H1 (cell line): ENCODE data around the gene TPPP2. TPM values are rescaled to one million over a fixed set of nuclear protein-coding genes. Genes with fewer than 3 reads are reported as not detected.

Experiments
- CTCF ChIA-PET: fragments of 300-600 bp; sonication (Branson Sonifier 250); formaldehyde crosslinking; loops from one replicate; lab custom pipeline; 2021; ENCODE audit not compliant: partially characterized antibody; lab: Charles Lee
- POLR2A ChIA-PET: fragments of 300-600 bp; sonication (Branson Sonifier 250); formaldehyde crosslinking; loops from one replicate; lab custom pipeline; 2021; ENCODE audit warnings: inconsistent platforms; ENCODE audit not compliant: partially characterized antibody; lab: Charles Lee
- DNase-seq, 2 experiments: peaks; one replicate each; pipeline versions ENCODE4 v3.0.0 to v3.0.0-alpha.2; 2010 to 2022; ENCODE audit warnings: low spot score in 2 of 2, low read depth in 1 of 2, mixed read lengths in 1 of 2
- FAIRE-seq: peaks from 2 replicates; lab custom pipeline; 2011; peaks lifted over from hg19 to GRCh38; lab: Jason Lieb, UNC
- H2AFZ ChIP-seq: 2 replicates; pipeline ENCODE4 v1.8.1; 2012; ENCODE audit warnings: low read length, inconsistent platforms
- H2AK5ac ChIP-seq: 2 replicates; pipeline ENCODE4 v1.6.1; 2013; ENCODE audit warnings: low read depth, low read length
- H2BK120ac ChIP-seq: replicated peaks from 2 replicates; pipeline ENCODE3; 2013; ENCODE audit warnings: low read depth, low read length, inconsistent platforms
- H2BK12ac ChIP-seq: 2 replicates; pipeline ENCODE4 v1.6.1; 2013; ENCODE audit warnings: low read depth, low read length
- H2BK15ac ChIP-seq: 2 replicates; pipeline ENCODE4 v1.6.1; 2013; ENCODE audit warnings: low read length
- H2BK20ac ChIP-seq: 2 replicates; pipeline ENCODE4 v1.6.1; 2013; ENCODE audit warnings: low read length
- H2BK5ac ChIP-seq: 2 replicates; pipeline ENCODE4 v1.6.1; 2013; ENCODE audit warnings: low read depth, low read length
- H3K14ac ChIP-seq: 2 replicates; pipeline ENCODE4 v1.6.1; 2013; ENCODE audit warnings: inconsistent platforms; ENCODE audit not compliant: insufficient read length
- H3K18ac ChIP-seq: 2 replicates; pipeline ENCODE4 v1.6.1; 2013; ENCODE audit warnings: low read length; ENCODE audit errors: extremely low read depth
- H3K23ac ChIP-seq: 2 replicates; pipeline ENCODE4 v1.6.1; 2013; ENCODE audit warnings: inconsistent platforms; ENCODE audit not compliant: insufficient read length
- H3K23me2 ChIP-seq: 2 replicates; pipeline ENCODE4 v1.6.1; 2013; ENCODE audit warnings: low read depth, low read length
- H3K27ac ChIP-seq: 2 replicates; pipeline ENCODE4 v1.6.1; 2011; ENCODE audit warnings: low read depth, low read length, inconsistent platforms
- H3K27me3 ChIP-seq, 4 experiments: replicated peaks in 1 of 4; 1 replicate in 1 of 4; 2 replicates in 3 of 4; pipeline versions ENCODE4 v1.6.1 to v1.8.1; 2011 to 2013; ENCODE audit warnings: low read length in 3 of 4, mild to moderate bottlenecking in 3 of 4, inconsistent platforms in 2 of 4, mixed read lengths in 2 of 4, moderate library complexity in 1 of 4; ENCODE audit not compliant: control insufficient read depth in 3 of 4, insufficient read depth in 3 of 4; ENCODE audit errors: extremely low read depth in 1 of 4
- H3K36me3 ChIP-seq, 4 experiments: 2 replicates each; pipeline versions ENCODE4 v1.6.1 to v1.8.1; 2011 to 2013; ENCODE audit warnings: mild to moderate bottlenecking in 4 of 4, low read length in 3 of 4, moderate library complexity in 2 of 4, control low read depth in 1 of 4, inconsistent platforms in 1 of 4; ENCODE audit not compliant: insufficient read depth in 4 of 4, control insufficient read depth in 2 of 4
- H3K4ac ChIP-seq: replicated peaks from 2 replicates; pipeline ENCODE3; 2013; ENCODE audit warnings: low read length, low read depth, mixed read lengths, inconsistent platforms; ENCODE audit not compliant: insufficient read length
- H3K4me1 ChIP-seq, 4 experiments: replicated peaks in 1 of 4; 1 replicate in 1 of 4; 2 replicates in 3 of 4; pipeline versions ENCODE4 v1.6.1 to v1.8.1; 2011 to 2013; ENCODE audit warnings: low read length in 3 of 4, inconsistent platforms in 2 of 4, mixed read lengths in 1 of 4; ENCODE audit not compliant: insufficient read depth in 4 of 4, control insufficient read depth in 3 of 4
- H3K4me2 ChIP-seq, 2 experiments: 2 replicates each; pipeline versions ENCODE4 v1.6.1 to v1.8.1; 2011 to 2013; ENCODE audit warnings: low read depth in 2 of 2, low read length in 2 of 2, control low read depth in 1 of 2, inconsistent platforms in 1 of 2, mild to moderate bottlenecking in 1 of 2; ENCODE audit not compliant: insufficient read depth in 1 of 2
- H3K4me3 ChIP-seq, 4 experiments: fragments of 200-600, 300-600 bp in 1 of 4; sonication (generic), shearing (Covaris generic), sonication (Bioruptor Twin) in 1 of 4; 2 replicates each; pipeline versions ENCODE4 v1.5.1 to v1.8.1; 2011 to 2016; ENCODE audit warnings: low read length in 4 of 4, low read depth in 3 of 4, control low read depth in 2 of 4, inconsistent platforms in 2 of 4, mild to moderate bottlenecking in 2 of 4, mixed read lengths in 1 of 4, moderate library complexity in 1 of 4; ENCODE audit not compliant: insufficient read depth in 2 of 4; ENCODE audit errors: extremely low read depth in 1 of 4
- H3K56ac ChIP-seq: replicated peaks from 2 replicates; pipeline ENCODE3; 2013; ENCODE audit warnings: low read depth, mild to moderate bottlenecking, mixed read lengths, low read length, inconsistent platforms; ENCODE audit not compliant: insufficient read length
- H3K79me1 ChIP-seq: 2 replicates; pipeline ENCODE4 v1.6.1; 2013; ENCODE audit warnings: low read depth, low read length, control low read depth
- H3K79me2 ChIP-seq, 2 experiments: 2 replicates each; pipeline versions ENCODE4 v1.6.1 to v1.8.1; 2012 to 2013; ENCODE audit warnings: low read length in 2 of 2, mild to moderate bottlenecking in 2 of 2, inconsistent platforms in 1 of 2; ENCODE audit not compliant: insufficient read depth in 2 of 2, control insufficient read depth in 1 of 2
- H3K9ac ChIP-seq, 4 experiments: replicated peaks in 1 of 4; 1 replicate in 1 of 4; 2 replicates in 3 of 4; pipeline versions ENCODE4 v1.6.1 to v1.8.1; 2011 to 2013; ENCODE audit warnings: low read depth in 3 of 4, low read length in 3 of 4, control low read depth in 2 of 4, mild to moderate bottlenecking in 2 of 4, moderate library complexity in 2 of 4, inconsistent platforms in 1 of 4; ENCODE audit errors: extremely low read depth in 1 of 4
- H3K9me3 ChIP-seq, 2 experiments: 2 replicates each; pipeline versions ENCODE4 v1.6.1 to v1.8.1; 2012 to 2013; ENCODE audit warnings: mild to moderate bottlenecking in 2 of 2, moderate library complexity in 2 of 2, control low read depth in 1 of 2, inconsistent platforms in 1 of 2, low read depth in 1 of 2, low read length in 1 of 2, mixed read lengths in 1 of 2; ENCODE audit not compliant: insufficient read depth in 2 of 2
- H4K20me1 ChIP-seq, 2 experiments: replicated peaks in 1 of 2; 2 replicates each; pipeline versions ENCODE3 to v1.8.1; 2011 to 2013; ENCODE audit warnings: inconsistent platforms in 2 of 2, low read length in 2 of 2, mild to moderate bottlenecking in 1 of 2; ENCODE audit not compliant: insufficient read depth in 2 of 2, control insufficient read depth in 1 of 2
- H4K5ac ChIP-seq: 2 replicates; pipeline ENCODE4 v1.6.1; 2013; ENCODE audit warnings: low read length, low read depth, mixed read lengths, inconsistent platforms; ENCODE audit not compliant: insufficient read length
- H4K8ac ChIP-seq: 2 replicates; pipeline ENCODE4 v1.8.0; 2013; ENCODE audit warnings: mild to moderate bottlenecking, moderate library complexity, low read length, inconsistent platforms; ENCODE audit not compliant: insufficient read depth; ENCODE audit errors: extremely low read depth
- H4K91ac ChIP-seq: replicated peaks from 2 replicates; pipeline ENCODE3; 2013; ENCODE audit warnings: low read length, mixed read lengths, inconsistent platforms; ENCODE audit not compliant: insufficient read length
- CEBPB ChIP-seq: IDR thresholded peaks from 2 replicates; pipeline ENCODE4 v1.6.1; 2012; ENCODE audit warnings: low read depth, low read length
- EGR1 ChIP-seq: IDR thresholded peaks from 2 replicates; pipeline ENCODE4 v1.6.1; 2011; ENCODE audit warnings: low read depth, low read length, borderline replicate concordance
- EP300 ChIP-seq, 2 experiments: IDR thresholded peaks; 1 replicate in 1 of 2; 2 replicates in 1 of 2; pipeline ENCODE4 v1.6.1; 2011 to 2012; ENCODE audit warnings: low read depth in 2 of 2, low read length in 2 of 2, mild to moderate bottlenecking in 2 of 2, borderline replicate concordance in 1 of 2, inconsistent platforms in 1 of 2, moderate library complexity in 1 of 2
- FOSL1 ChIP-seq: IDR thresholded peaks from 2 replicates; pipeline ENCODE4 v1.6.1; 2011; ENCODE audit warnings: mild to moderate bottlenecking, low read depth, low read length, moderate library complexity; ENCODE audit not compliant: insufficient read depth
- POLR2A ChIP-seq, 2 experiments: IDR thresholded peaks; 1 replicate in 1 of 2; 2 replicates in 1 of 2; pipeline ENCODE4 v1.6.1; 2011; ENCODE audit warnings: low read depth in 2 of 2, low read length in 2 of 2, mild to moderate bottlenecking in 2 of 2; ENCODE audit errors: control extremely low read depth in 1 of 2
- RAD21 ChIP-seq, 2 experiments: IDR thresholded peaks in 1 of 2; conservative IDR thresholded peaks in 1 of 2; 2 replicates each; pipeline ENCODE4 v1.6.1; 2011; ENCODE audit warnings: low read depth in 2 of 2, low read length in 2 of 2, improper control_type of control experiment in 1 of 2, inconsistent platforms in 1 of 2, mild to moderate bottlenecking in 1 of 2, moderate library complexity in 1 of 2
- RXRA ChIP-seq: IDR thresholded peaks from 2 replicates; pipeline ENCODE4 v1.6.1; 2011; ENCODE audit warnings: low read depth, mild to moderate bottlenecking, low read length, moderate library complexity; ENCODE audit not compliant: insufficient read depth
- TAF7 ChIP-seq: optimal IDR thresholded peaks from 2 replicates; pipeline ENCODE3; 2011; ENCODE audit warnings: low read depth, mild to moderate bottlenecking, inconsistent platforms, low read length, moderate library complexity, borderline replicate concordance
- TBP ChIP-seq: IDR thresholded peaks from 2 replicates; pipeline ENCODE4 v1.6.1; 2011; ENCODE audit warnings: low read depth, low read length, improper control_type of control experiment
- WGBS, 2 experiments: shearing (Covaris generic) in 1 of 2; methylation state at CpG; one replicate each; pipeline versions ENCODE4 v1.1.6 to v1.1.7; 2013 to 2015; ENCODE audit warnings: low lambda C conversion rate in 2 of 2, mixed read lengths in 2 of 2, inconsistent platforms in 1 of 2, low coverage in 1 of 2, missing lambda C conversion rate in 1 of 2; ENCODE audit not compliant: insufficient replicate concordance in 2 of 2, insufficient coverage in 1 of 2, insufficient read length in 1 of 2; ENCODE audit errors: extremely low coverage in 1 of 2, missing lambda C conversion rate in 1 of 2; 5-methylcytosine and 5-hydroxymethylcytosine counted together
- polyA plus RNA-seq, 7 experiments: library from polyadenylated mRNA; depleted of rRNA in 3 of 7; stranded (reverse) in 5 of 7; unstranded in 2 of 7; fragments of >200 nt in 5 of 7; fragments of 200-250 nt in 2 of 7; gene quantifications; 1 replicate in 5 of 7; 2 replicates in 1 of 7; 4 replicates in 1 of 7; pipeline versions ENCODE4 v1.2.1 to v1.2.3, GENCODE V29; 2011 to 2013; ENCODE audit warnings: missing spikeins in 2 of 7, mixed read lengths in 2 of 7
- total RNA-seq: library from RNA; stranded (reverse); fragmentation: NEBNext Ultra II Directional; extraction: Animal tissue kit (Norgen Biotek cat#: 25700); gene quantifications from 2 replicates; pipeline ENCODE4 v1.2.1, GENCODE V29; 2021
- TF ChIP-seq, protein P1 (sequence below): IDR thresholded peaks from 2 replicates; pipeline ENCODE4 v1.6.1; 2011; ENCODE audit warnings: low read depth, mild to moderate bottlenecking, low read length; ENCODE audit not compliant: insufficient read depth
- TF ChIP-seq, protein P2 (sequence below): IDR thresholded peaks from 2 replicates; pipeline ENCODE4 v1.6.1; 2011; ENCODE audit warnings: low read length, improper control_type of control experiment

Gene TPPP2
- total and polyA plus RNA-seq, 2 of the 8 experiments (the other 6 are each of a cell fraction or from before 2014, with no cell fraction given) = not detected

DNA sequence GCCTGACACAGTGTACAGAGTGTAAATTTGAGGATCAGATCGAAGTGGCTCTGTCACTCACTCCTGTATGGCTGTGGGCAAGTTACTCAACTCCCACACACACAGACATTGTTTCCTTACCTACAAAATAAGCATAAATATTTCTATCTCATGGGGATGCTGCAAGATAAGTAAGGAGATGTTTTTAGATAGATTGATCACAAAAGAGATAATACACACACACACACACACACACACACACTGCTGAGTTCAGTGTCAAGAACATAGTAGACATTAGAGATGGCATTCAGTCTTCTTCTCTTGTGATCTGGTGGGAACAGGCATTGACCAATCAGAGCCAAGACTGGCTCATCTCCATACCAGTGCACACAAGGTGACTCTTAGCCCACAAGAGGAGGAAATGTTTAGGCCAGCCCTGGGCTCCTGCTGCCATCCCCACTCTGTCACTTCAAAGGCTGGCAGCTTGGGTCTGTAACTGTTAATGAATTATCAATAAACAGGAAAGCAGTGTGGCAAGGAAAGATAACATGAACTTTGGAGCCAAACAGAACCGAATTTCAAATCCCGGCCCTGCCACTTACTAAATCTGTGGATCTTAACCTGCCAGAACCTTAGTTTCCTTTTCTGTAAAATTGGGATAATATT lies 24.2 kb downstream of the TPPP2 start:
- Histone ChIP-seq H3K4me2 (no peak overlapping the region), H3K56ac (no peak overlapping the region), H3K79me1 (no peaks in the 10 kb centered on the region), H4K20me1 (no peaks in the 10 kb centered on the region), H2BK12ac (no peak overlapping the region), H3K14ac (no peak overlapping the region), H3K79me2 (no peaks in the 10 kb centered on the region), H3K9ac (no peak overlapping the region), H2AFZ (no peak overlapping the region), H3K23ac (no peak overlapping the region), H2AK5ac (no peak overlapping the region), H3K9me3 (no peaks in the 10 kb centered on the region), H2BK20ac (no peak overlapping the region), H3K23me2 (no peaks in the 10 kb centered on the region), H3K36me3 (no peaks in the 10 kb centered on the region), H3K27me3 (no peaks in the 10 kb centered on the region; a peak in 1 of 7 replicates), H2BK120ac (no peak overlapping the region), H4K5ac (no peak overlapping the region), H2BK5ac (no peak overlapping the region), H3K4me3 (no peak overlapping the region), H3K18ac (no peak overlapping the region), H2BK15ac (no peak overlapping the region), H3K4me1 (peaks cover 0 to 3% (median 0%) of the 10 kb centered on the region in 4 experiments; a peak in 2 of 7 replicates), H4K91ac (no peak overlapping the region), H3K4ac (no peak overlapping the region), H3K27ac (no peak overlapping the region), H4K8ac (no peak overlapping the region)
- WGBS, 2 experiments = 89% methylated on average over 3 of the region's 3 CpGs; no CpG with 5 or more reads in 1 of the 2 experiments
- ChIA-PET POLR2A (interaction anchor here (0.8 to 1.2 kb wide), 3 partner anchors 17 to 37 kb away, joined by 3 to 4 read pairs (median 3); no protein-coding TSS in a partner anchor), CTCF (interaction anchor here (0.9 to 1.3 kb wide), 5 partner anchors 10 to 51 kb away, joined by 3 to 10 read pairs (median 3); no protein-coding TSS in a partner anchor)
- DNase-seq = no peak
- FAIRE-seq = no peak
- TF ChIP-seq TAF7 = no peak
- no peak for TF ChIP-seq POLR2A (IDR thresholded peaks at IDR 0.05; ENCODE audit: control extremely low read depth in 1 of 2, low read depth in 2 of 2, low read length in 2 of 2)
- TF ChIP-seq TBP = no peak
- TF ChIP-seq RXRA = no peak
- no peak for TF ChIP-seq CEBPB
- no peak for TF ChIP-seq EP300 (IDR thresholded peaks at IDR 0.05; ENCODE audit: borderline replicate concordance in 1 of 2, low read depth in 2 of 2, low read length in 2 of 2)
- TF ChIP-seq, protein P1, sequence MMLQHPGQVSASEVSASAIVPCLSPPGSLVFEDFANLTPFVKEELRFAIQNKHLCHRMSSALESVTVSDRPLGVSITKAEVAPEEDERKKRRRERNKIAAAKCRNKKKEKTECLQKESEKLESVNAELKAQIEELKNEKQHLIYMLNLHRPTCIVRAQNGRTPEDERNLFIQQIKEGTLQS = no peak
- no peak for TF ChIP-seq RAD21 (IDR thresholded peaks at IDR 0.05 in 1 of 2, conservative IDR thresholded peaks at IDR 0.05 in 1 of 2; ENCODE audit: low read depth in 2 of 2, low read length in 2 of 2)
- no peak for TF ChIP-seq FOSL1
- TF ChIP-seq, protein P2, sequence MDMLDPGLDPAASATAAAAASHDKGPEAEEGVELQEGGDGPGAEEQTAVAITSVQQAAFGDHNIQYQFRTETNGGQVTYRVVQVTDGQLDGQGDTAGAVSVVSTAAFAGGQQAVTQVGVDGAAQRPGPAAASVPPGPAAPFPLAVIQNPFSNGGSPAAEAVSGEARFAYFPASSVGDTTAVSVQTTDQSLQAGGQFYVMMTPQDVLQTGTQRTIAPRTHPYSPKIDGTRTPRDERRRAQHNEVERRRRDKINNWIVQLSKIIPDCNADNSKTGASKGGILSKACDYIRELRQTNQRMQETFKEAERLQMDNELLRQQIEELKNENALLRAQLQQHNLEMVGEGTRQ = no peak
- no peak for TF ChIP-seq EGR1
